K562 (cell line): ENCODE data around the gene SND1. TPM values are rescaled to one million over a fixed set of nuclear protein-coding genes. Genes with fewer than 3 reads are reported as not detected.

ENCODE experiments used
- ATAC-seq: fragments of 200-7000 bp; cut with Tn5 transposase; 3 replicates; pipeline ENCODE4 v1.9.1; 2020; ENCODE audit warnings: moderate library complexity
- BruUV-seq: library from RNA; stranded (reverse); fragments of 400-500 nt; replicated peaks from 2 replicates; lab custom pipeline; 2021; lab: Mats Ljungman, UMichigan
- CTCF ChIA-PET: fragments of 300-600 bp; formaldehyde crosslinking; extraction: SDS; loops from one replicate; lab custom pipeline; 2021; ENCODE audit warnings: low intra/inter-chr PET ratio; lab: Yijun Ruan, JAX
- POLR2A ChIA-PET: fragments of 300-600, 350-650 bp; sonication (Branson Sonifier 250); formaldehyde crosslinking; extraction: SDS; loops from one replicate; lab custom pipeline; 2021; ENCODE audit warnings: antibody characterized with exemption, inconsistent platforms; lab: Yijun Ruan, JAX
- DNase-seq, 4 experiments: peaks; one replicate each; pipeline versions ENCODE4 v3.0.0 to v3.0.0-alpha.2; 2011 to 2018; ENCODE audit warnings: low spot score in 3 of 4, mixed read lengths in 3 of 4; ENCODE audit errors: extremely low read depth in 1 of 4
- FAIRE-seq: peaks from 2 replicates; lab custom pipeline; 2011; peaks lifted over from hg19 to GRCh38; lab: Jason Lieb, UNC
- H2AFZ ChIP-seq: 2 replicates; pipeline ENCODE4 v1.6.0; 2011; ENCODE audit warnings: low read depth, low read length, control low read depth, inconsistent platforms
- H3K27ac ChIP-seq: fragments of 200-600 bp; 3 replicates; pipeline ENCODE4 v1.8.0; 2011; ENCODE audit warnings: low read depth, mild to moderate bottlenecking, control low read depth, inconsistent platforms, low read length, moderate library complexity, mixed read lengths; ENCODE audit errors: extremely low read depth
- H3K27me3 ChIP-seq, 2 experiments: fragments of 300-600 bp in 1 of 2; 2 replicates in 1 of 2; 3 replicates in 1 of 2; pipeline versions ENCODE4 v1.6.0 to v1.8.0; 2011; ENCODE audit warnings: inconsistent platforms in 2 of 2, low read length in 2 of 2, mild to moderate bottlenecking in 1 of 2, mixed read lengths in 1 of 2, moderate library complexity in 1 of 2; ENCODE audit not compliant: control insufficient read depth in 2 of 2, insufficient read depth in 2 of 2
- H3K36me3 ChIP-seq: fragments of 300-600 bp; 3 replicates; pipeline ENCODE4 v1.8.0; 2011; ENCODE audit warnings: mild to moderate bottlenecking, low read length, inconsistent platforms; ENCODE audit not compliant: control insufficient read depth, insufficient read depth
- H3K4me1 ChIP-seq, 2 experiments: fragments of 200-600 bp in 1 of 2; replicated peaks in 1 of 2; 2 replicates in 1 of 2; 3 replicates in 1 of 2; pipeline versions ENCODE4 v1.5.1 to v1.8.0; 2011; ENCODE audit warnings: inconsistent platforms in 2 of 2, low read length in 2 of 2, mild to moderate bottlenecking in 1 of 2, mixed read lengths in 1 of 2, moderate library complexity in 1 of 2; ENCODE audit not compliant: control insufficient read depth in 2 of 2, insufficient read depth in 2 of 2
- H3K4me2 ChIP-seq: 2 replicates; pipeline ENCODE4 v1.6.1; 2011; ENCODE audit warnings: low read length, control low read depth, inconsistent platforms, mixed read lengths; ENCODE audit not compliant: insufficient read depth
- H3K4me3 ChIP-seq: fragments of 200-600 bp; sonication (generic), shearing (Covaris generic); 2 replicates; pipeline ENCODE4 v1.5.1; 2016; ENCODE audit warnings: control low read depth, inconsistent platforms
- H3K79me2 ChIP-seq: fragments of 200-600 bp; 3 replicates; pipeline ENCODE4 v1.8.0; 2011; ENCODE audit warnings: low read length, inconsistent platforms; ENCODE audit not compliant: control insufficient read depth, insufficient read depth
- H3K9ac ChIP-seq, 2 experiments: 2 replicates each; pipeline versions ENCODE4 v1.6.0 to v1.6.1; 2011; ENCODE audit warnings: low read depth in 2 of 2, low read length in 2 of 2, control low read depth in 1 of 2, inconsistent platforms in 1 of 2, mild to moderate bottlenecking in 1 of 2, mixed read lengths in 1 of 2; ENCODE audit not compliant: insufficient read depth in 1 of 2
- H3K9me1 ChIP-seq: one replicate; pipeline ENCODE4 v1.6.0; 2011; ENCODE audit warnings: inconsistent platforms, mild to moderate bottlenecking, low read length, moderate library complexity; ENCODE audit not compliant: control insufficient read depth, insufficient read depth
- H3K9me3 ChIP-seq: replicated peaks from 2 replicates; pipeline ENCODE4 v1.5.1; 2011; ENCODE audit warnings: low read depth, low read length, inconsistent platforms; ENCODE audit not compliant: control insufficient read depth, insufficient read depth
- H4K20me1 ChIP-seq: replicated peaks from 2 replicates; pipeline ENCODE4 v1.6.1; 2011; ENCODE audit warnings: low read length, inconsistent platforms, mixed read lengths; ENCODE audit not compliant: control insufficient read depth, insufficient read depth
- ADNP ChIP-seq: fragments of 200-800 bp; sonication (Bioruptor generic); IDR thresholded peaks from 2 replicates; pipeline ENCODE4 v1.6.1; 2016; ENCODE audit warnings: missing genetic modification characterization, missing compliant biosample characterization
- BCOR ChIP-seq: fragments of 450-650 bp; IDR thresholded peaks from 2 replicates; pipeline ENCODE4 v1.6.1; 2016
- ETV6 ChIP-seq, 3 experiments: fragments of 150-350 bp in 1 of 3; sonication (generic) in 1 of 3; formaldehyde crosslinking in 1 of 3; IDR thresholded peaks; 2 replicates each; pipeline versions ENCODE4 v1.6.1 to v1.8.0; 2014 to 2022; ENCODE audit warnings: borderline replicate concordance in 2 of 3, low read depth in 2 of 3, antibody characterized with exemption in 1 of 3, low read length in 1 of 3, mild to moderate bottlenecking in 1 of 3, missing genetic modification reagents in 1 of 3
- HNRNPK ChIP-seq: fragments of 200-400 bp; formaldehyde crosslinking; IDR thresholded peaks from one replicate; pipeline ENCODE4 v1.6.1; 2018; ENCODE audit warnings: mild to moderate bottlenecking, low read depth, low read length; ENCODE audit not compliant: poor library complexity, severe bottlenecking
- KDM1A ChIP-seq, 2 experiments: fragments of 450-650 bp; IDR thresholded peaks; 2 replicates each; pipeline ENCODE4 v1.6.1; 2016; ENCODE audit warnings: mild to moderate bottlenecking in 2 of 2
- KDM2B ChIP-seq: fragments of 250-450 bp; sonication (Bioruptor Pico); IDR thresholded peaks from 2 replicates; pipeline ENCODE4 v1.8.0; 2021; ENCODE audit warnings: mild to moderate bottlenecking, moderate library complexity
- MGA ChIP-seq: fragments of 450-650 bp; IDR thresholded peaks from 2 replicates; pipeline ENCODE4 v1.6.1; 2016; ENCODE audit warnings: mild to moderate bottlenecking, moderate library complexity
- MTF1 ChIP-seq: fragments of 250-450 bp; sonication (Bioruptor Pico); IDR thresholded peaks from 2 replicates; pipeline ENCODE4 v1.9.0; 2021; ENCODE audit warnings: moderate library complexity, mild to moderate bottlenecking, inconsistent platforms, borderline replicate concordance
- RBM25 ChIP-seq: fragments of 200-400 bp; formaldehyde crosslinking; IDR thresholded peaks from 2 replicates; pipeline ENCODE4 v1.6.1; 2018; ENCODE audit warnings: low read length, low read depth, moderate library complexity; ENCODE audit not compliant: severe bottlenecking
- SMARCA4 ChIP-seq: fragments of 450-650 bp; IDR thresholded peaks from 2 replicates; pipeline ENCODE4 v1.6.1; 2016
- TAL1 ChIP-seq: fragments of 450-650 bp; IDR thresholded peaks from 2 replicates; pipeline ENCODE4 v1.6.1; 2016; ENCODE audit warnings: mild to moderate bottlenecking
- ZNF431 ChIP-seq: sonication (generic); formaldehyde crosslinking; IDR thresholded peaks from 2 replicates; pipeline ENCODE4 v1.8.0; 2022; ENCODE audit warnings: mild to moderate bottlenecking, missing genetic modification reagents
- in situ Hi-C: fragments of 300-500 bp; cut with MboI; formaldehyde crosslinking; loops from 4 replicates; pipeline ENCODE4 v1.15.0; 2018; ENCODE audit warnings: inconsistent platforms, mixed read lengths
- intact Hi-C: fragments of 100-400 bp; cut with micrococcal nuclease; formaldehyde crosslinking; loops from 2 replicates; pipeline ENCODE4 v1.14.2; 2022
- polyA plus RNA-seq, 8 experiments: library from polyadenylated mRNA; depleted of rRNA in 4 of 8; stranded (reverse) in 5 of 8; unstranded in 3 of 8; fragments of >200 nt; fragmentation: Nextera tagmentation in 2 of 8; fragmentation: Illumina TruSeq in 1 of 8; extraction: Ambion mirVana in 2 of 8; extraction: Trizol in 1 of 8; gene quantifications; 2 replicates each; pipeline versions ENCODE4 v1.2.1 to v1.2.3, GENCODE V29; 2011 to 2014; ENCODE audit warnings: inconsistent platforms in 1 of 8, missing spikeins in 1 of 8
- total RNA-seq, 7 experiments: library from RNA; depleted of rRNA in 6 of 7; stranded (reverse); fragments of >200 nt in 6 of 7; fragmentation: Illumina TruSeq in 2 of 7; extraction: Trizol in 2 of 7; gene quantifications; 2 replicates each; pipeline versions ENCODE4 v1.2.1 to v1.2.3, GENCODE V29; 2011 to 2021; ENCODE audit warnings: low replicate concordance in 1 of 7

SND1 gene
- total and polyA plus RNA-seq, 9 of the 15 experiments (the other 6 are each of a cell fraction or from before 2014, with no cell fraction given) = 46.5 to 307 (median 191) TPM

GRCh38 chr7:127638197-127638596 is 13.8 kb upstream of the SND1 start:
- Histone ChIP-seq H3K4me1 (no peaks in the 10 kb centered on the region), H3K9ac (no peak overlapping the region), H3K27ac (no peak overlapping the region), H3K79me2 (no peaks in the 10 kb centered on the region), H3K9me3 (no peaks in the 10 kb centered on the region), H4K20me1 (no peaks in the 10 kb centered on the region), H3K4me3 (no peak overlapping the region), H3K36me3 (no peaks in the 10 kb centered on the region), H3K4me2 (no peak overlapping the region), H3K27me3 (peaks cover 12 to 24% of the 10 kb centered on the region in 2 experiments; a peak in 3 of 5 replicates), H3K9me1 (no peaks in the 10 kb centered on the region), H2AFZ (no peak overlapping the region)
- intact Hi-C loops (no loop called here), in situ Hi-C loops (no loop called here)
- DNase-seq = no peak
- CTCF ChIA-PET = no interaction called here
- POLR2A ChIA-PET = interaction anchor here (0.7 to 2.7 kb wide), 3 partner anchors 9 to 17 kb away, joined by 4 to 16 read pairs (median 4); partner anchors contain the start of gene SND1
- no peak for ATAC-seq
- BruUV-seq = no TSS peak
- FAIRE-seq = no peak
- no peak for TF ChIP-seq MTF1 (CRISPR knock-in tag)
- TF ChIP-seq SMARCA4 = no peak
- no peak for TF ChIP-seq KDM2B (CRISPR knock-in tag)
- TF ChIP-seq ETV6 (IDR thresholded peaks at IDR 0.05; ENCODE audit: borderline replicate concordance in 1 of 2, low read depth in 2 of 2, low read length in 1 of 2) = no peak
- no peak for TF ChIP-seq ETV6 (CRISPR knock-in tag; IDR thresholded peaks at IDR 0.05; ENCODE audit: borderline replicate concordance)
- no peak for TF ChIP-seq HNRNPK
- peak; percentile 75 for TF ChIP-seq ADNP (tag)
- no peak for TF ChIP-seq MGA
- TF ChIP-seq ZNF431 (CRISPR knock-in tag) = no peak
- TF ChIP-seq RBM25 = peak; percentile 94
- TF ChIP-seq KDM1A (IDR thresholded peaks at IDR 0.05) = 0 out of 4 replicates have a peak, but pooled peaks of 1 of the 2 experiments have one; percentile 22
- TF ChIP-seq BCOR = peak; percentile 57
- no peak for TF ChIP-seq TAL1
